Endothelial cell of umbilical vein (primary cell): ENCODE results near the gene CTRB2. TPM values are rescaled to one million over a fixed set of nuclear protein-coding genes. Genes with fewer than 3 reads are reported as not detected.

Experiments used
- BruUV-seq: library from RNA; stranded (reverse); fragments of 400-500 nt; replicated peaks from 2 replicates; lab custom pipeline; 2021; lab: Mats Ljungman, UMichigan
- CTCF ChIA-PET: fragments of 300-600, 350-600 bp; sonication (Branson Sonifier 250); formaldehyde crosslinking; loops from one replicate; lab custom pipeline; 2021; ENCODE audit warnings: antibody characterized with exemption, inconsistent platforms; lab: Charles Lee
- POLR2A ChIA-PET: fragments of 300-600, 350-600 bp; sonication (Branson Sonifier 250); formaldehyde crosslinking; loops from one replicate; lab custom pipeline; 2021; ENCODE audit warnings: antibody characterized with exemption, inconsistent platforms; lab: Charles Lee
- DNase-seq: peaks from one replicate; pipeline ENCODE4 v3.0.0-alpha.2; 2011; ENCODE audit warnings: low read depth, low spot score
- FAIRE-seq: peaks from 2 replicates; lab custom pipeline; 2011; peaks lifted over from hg19 to GRCh38; lab: Jason Lieb, UNC
- H2AFZ ChIP-seq: 2 replicates; pipeline ENCODE4 v1.6.0; 2012; ENCODE audit warnings: low read depth, low read length, control low read depth, inconsistent platforms
- H3K27ac ChIP-seq: 2 replicates; pipeline ENCODE4 v1.5.1; 2011; ENCODE audit warnings: low read depth, mild to moderate bottlenecking, control low read depth, low read length, moderate library complexity; ENCODE audit not compliant: insufficient read depth
- H3K27me3 ChIP-seq, 2 experiments: 2 replicates each; pipeline versions ENCODE4 v1.6.0 to v1.6.1; 2011; ENCODE audit warnings: low read length in 2 of 2, mixed read lengths in 1 of 2; ENCODE audit not compliant: control insufficient read depth in 2 of 2, insufficient read depth in 2 of 2
- H3K36me3 ChIP-seq, 2 experiments: 2 replicates in 1 of 2; 3 replicates in 1 of 2; pipeline ENCODE4 v1.5.1; 2011; ENCODE audit warnings: low read length in 2 of 2, mild to moderate bottlenecking in 1 of 2, moderate library complexity in 1 of 2; ENCODE audit not compliant: control insufficient read depth in 2 of 2, insufficient read depth in 2 of 2; ENCODE audit errors: extremely low read depth in 1 of 2
- H3K4me1 ChIP-seq: 3 replicates; pipeline ENCODE4 v1.5.1; 2011; ENCODE audit warnings: mild to moderate bottlenecking, low read length; ENCODE audit not compliant: control insufficient read depth, insufficient read depth; ENCODE audit errors: extremely low read depth
- H3K4me2 ChIP-seq: 2 replicates; pipeline ENCODE4 v1.6.1; 2011; ENCODE audit warnings: low read length, control low read depth, mixed read lengths; ENCODE audit not compliant: insufficient read depth
- H3K4me3 ChIP-seq, 3 experiments: fragments of 200-600 bp in 1 of 3; sonication (generic), shearing (Covaris generic) in 1 of 3; replicated peaks in 1 of 3; 2 replicates each; pipeline ENCODE4 v1.5.1; 2011 to 2016; ENCODE audit warnings: control low read depth in 3 of 3, low read length in 3 of 3, mild to moderate bottlenecking in 2 of 3, inconsistent platforms in 1 of 3, low read depth in 1 of 3, moderate library complexity in 1 of 3; ENCODE audit not compliant: insufficient read depth in 1 of 3
- H3K79me2 ChIP-seq: 2 replicates; pipeline ENCODE4 v1.6.0; 2012; ENCODE audit warnings: low read length, inconsistent platforms; ENCODE audit not compliant: control insufficient read depth, insufficient read depth
- H3K9ac ChIP-seq: replicated peaks from 2 replicates; pipeline ENCODE3; 2011; ENCODE audit warnings: low read length, control low read depth; ENCODE audit not compliant: insufficient read depth; ENCODE audit errors: extremely low read depth
- H3K9me1 ChIP-seq: replicated peaks from 3 replicates; pipeline ENCODE4 v1.6.0; 2011; ENCODE audit warnings: mild to moderate bottlenecking, low read length; ENCODE audit not compliant: control insufficient read depth, insufficient read depth; ENCODE audit errors: extremely low read depth
- H3K9me3 ChIP-seq: replicated peaks from 2 replicates; pipeline ENCODE4 v1.5.1; 2012; ENCODE audit warnings: low read length, inconsistent platforms; ENCODE audit not compliant: control insufficient read depth, insufficient read depth
- H4K20me1 ChIP-seq: replicated peaks from 2 replicates; pipeline ENCODE3; 2011; ENCODE audit warnings: mild to moderate bottlenecking, low read length; ENCODE audit not compliant: control insufficient read depth, insufficient read depth; ENCODE audit errors: extremely low read depth
- CTCF ChIP-seq, 2 donors: IDR thresholded peaks; 1 replicate in 1 of 2; 2 replicates in 1 of 2; pipeline ENCODE4 v1.5.1; 2011; ENCODE audit warnings: low read length in 2 of 2, mild to moderate bottlenecking in 2 of 2, moderate library complexity in 2 of 2, control low read depth in 1 of 2, inconsistent platforms in 1 of 2, low read depth in 1 of 2; ENCODE audit not compliant: insufficient read depth in 1 of 2; ENCODE audit errors: extremely low read depth in 1 of 2
- EZH2 ChIP-seq: IDR thresholded peaks from 2 replicates; pipeline ENCODE4 v1.6.1; 2012; ENCODE audit warnings: borderline replicate concordance, low read depth, mild to moderate bottlenecking, moderate library complexity, low read length, inconsistent platforms; ENCODE audit not compliant: severe bottlenecking
- FOS ChIP-seq: IDR thresholded peaks from 2 replicates; pipeline ENCODE4 v1.6.1; 2011; ENCODE audit warnings: mild to moderate bottlenecking, low read length, moderate library complexity, borderline replicate concordance; ENCODE audit not compliant: insufficient read depth
- GATA2 ChIP-seq: IDR thresholded peaks from 2 replicates; pipeline ENCODE4 v1.7.0; 2011; ENCODE audit warnings: low read depth, mild to moderate bottlenecking, moderate library complexity, mixed read lengths, low read length; ENCODE audit not compliant: insufficient read length, insufficient read depth
- JUN ChIP-seq: IDR thresholded peaks from 2 replicates; pipeline ENCODE4 v1.6.1; 2011; ENCODE audit warnings: borderline replicate concordance, low read depth; ENCODE audit not compliant: insufficient read length, insufficient read depth
- MAX ChIP-seq: IDR thresholded peaks from 2 replicates; pipeline ENCODE4 v1.6.1; 2011; ENCODE audit not compliant: insufficient read depth, insufficient read length
- MYC ChIP-seq: IDR thresholded peaks from one replicate; pipeline ENCODE4 v1.6.1; 2011; ENCODE audit warnings: mild to moderate bottlenecking, low read depth, low read length
- POLR2A ChIP-seq: IDR thresholded peaks from 2 replicates; pipeline ENCODE4 v1.6.1; 2012; ENCODE audit warnings: low read depth, mild to moderate bottlenecking, control low read depth, low read length
- POLR2AphosphoS5 ChIP-seq: IDR thresholded peaks from 2 replicates; pipeline ENCODE4 v1.6.1; 2012; ENCODE audit warnings: low read depth, mild to moderate bottlenecking, control low read depth, low read length, moderate library complexity; ENCODE audit not compliant: insufficient read depth
- dilution Hi-C: fragments of 300-500 bp; cut with MboI; formaldehyde crosslinking; loops from one replicate; pipeline ENCODE4 v1.15.0; 2019; ENCODE audit warnings: low sequenced_read_pairs; ENCODE audit not compliant: extremely low pct_ligation_motif_present
- intact Hi-C: fragments of 100-400 bp; cut with micrococcal nuclease; formaldehyde crosslinking; loops from one replicate; pipeline ENCODE4 v1.10.0; 2022
- polyA plus RNA-seq, 4 experiments: library from polyadenylated mRNA; depleted of rRNA in 3 of 4; stranded (reverse) in 3 of 4; unstranded in 1 of 4; fragments of >200 nt; gene quantifications; 2 replicates each; pipeline versions ENCODE4 v1.2.1 to v1.2.3, GENCODE V29; 2011 to 2012; ENCODE audit warnings: missing spikeins in 1 of 4
- total RNA-seq: library from RNA; stranded (reverse); gene quantifications from 2 replicates; pipeline ENCODE4 v1.2.3, GENCODE V29; 2021

The CTRB2 gene
- total and polyA plus RNA-seq, 2 donors (not counting 3 experiments of a cell fraction or from before 2014, with no cell fraction given) = not detected

GRCh38 chr16:75208861-75209505 is 2.0 kb upstream of the CTRB2 start:
- no TSS peak for BruUV-seq
- H2AFZ ChIP-seq = no peak overlapping the region
- no peak for FAIRE-seq
- H3K27ac ChIP-seq = no peak overlapping the region
- ChIA-PET POLR2A (no interaction called here), CTCF (interaction anchor here (0.7 to 1.5 kb wide), 5 partner anchors 10 to 255 kb away, joined by 3 to 4 read pairs (median 3); no protein-coding TSS in a partner anchor)
- H3K36me3 ChIP-seq = no peaks in the 10 kb centered on the region
- H3K4me1 ChIP-seq = no peaks in the 10 kb centered on the region
- TF ChIP-seq FOS (no peak), CTCF (IDR thresholded peaks at IDR 0.05; ENCODE audit: extremely low read depth in 1 of 2, insufficient read depth in 1 of 2, low read depth in 1 of 2, low read length in 2 of 2) (no peak), MYC (no peak), EZH2 (no peak), MAX (no peak), POLR2A (no peak), GATA2 (no peak), JUN (no peak), POLR2AphosphoS5 (no peak)
- no peaks in the 10 kb centered on the region for H3K79me2 ChIP-seq
- H3K4me3 ChIP-seq = no peak overlapping the region
- intact Hi-C loops = no loop called here
- dilution Hi-C loops = no loop called here
- H3K9me3 ChIP-seq = no peaks in the 10 kb centered on the region
- H3K4me2 ChIP-seq = no peak overlapping the region
- DNase-seq = no peak
- H3K27me3 ChIP-seq = no peaks in the 10 kb centered on the region
- H4K20me1 ChIP-seq = no peaks in the 10 kb centered on the region
- no peaks in the 10 kb centered on the region for H3K9me1 ChIP-seq
- no peak overlapping the region for H3K9ac ChIP-seq
